K562 (cell line): ENCODE data around the gene SRM. TPM values are rescaled to one million over a fixed set of nuclear protein-coding genes. Genes with fewer than 3 reads are reported as not detected.

Experiments
- BRD9 ChIP-seq: fragments of 450-650 bp; IDR thresholded peaks from 2 replicates; pipeline ENCODE4 v1.6.1; 2018; ENCODE audit warnings: low read depth; ENCODE audit not compliant: partially characterized antibody
- ETV5 ChIP-seq: sonication (generic); formaldehyde crosslinking; IDR thresholded peaks from 2 replicates; pipeline ENCODE4 v1.4.0; 2020; ENCODE audit warnings: low read depth, mild to moderate bottlenecking, missing genetic modification reagents
- HDAC6 ChIP-seq: IDR thresholded peaks from 2 replicates; pipeline ENCODE4 v1.6.1; 2012; ENCODE audit warnings: low read depth, mild to moderate bottlenecking, control low read depth, inconsistent platforms, low read length, moderate library complexity
- NR3C1 ChIP-seq: sonication (generic); formaldehyde crosslinking; IDR thresholded peaks from 2 replicates; pipeline ENCODE4 v1.8.1; 2022; ENCODE audit warnings: missing genetic modification reagents
- PTRF ChIP-seq: fragments of 450-650 bp; IDR thresholded peaks from 2 replicates; pipeline ENCODE4 v1.6.1; 2016; ENCODE audit warnings: mild to moderate bottlenecking, missing genetic modification characterization, missing compliant biosample characterization
- THRAP3 ChIP-seq: fragments of 450-650 bp; IDR thresholded peaks from 2 replicates; pipeline ENCODE4 v1.6.1; 2016; ENCODE audit warnings: mild to moderate bottlenecking, inconsistent platforms, borderline replicate concordance
- TSC22D4 ChIP-seq: fragments of 450-650 bp; IDR thresholded peaks from 2 replicates; pipeline ENCODE4 v1.6.1; 2016; ENCODE audit warnings: missing genetic modification characterization, missing biosample characterization, control low read depth
- ZBTB40 ChIP-seq, 2 experiments: fragments of 450-650 bp in 1 of 2; sonication (generic) in 1 of 2; formaldehyde crosslinking in 1 of 2; IDR thresholded peaks; 2 replicates each; pipeline versions ENCODE4 v1.7.1 to v1.9.0; 2016 to 2022; ENCODE audit warnings: inconsistent platforms in 1 of 2, mild to moderate bottlenecking in 1 of 2, missing genetic modification reagents in 1 of 2
- ZNF24 ChIP-seq: fragments of 450-650 bp; IDR thresholded peaks from 2 replicates; pipeline ENCODE4 v1.6.1; 2016
- ZNF324 ChIP-seq: fragments of 250-450 bp; sonication (Bioruptor Pico); IDR thresholded peaks from 2 replicates; pipeline ENCODE4 v1.4.0; 2020; ENCODE audit warnings: mild to moderate bottlenecking
- ZNF407 ChIP-seq: fragments of 450-650 bp; IDR thresholded peaks from 2 replicates; pipeline ENCODE4 v1.6.1; 2016; ENCODE audit warnings: low read depth
- polyA plus RNA-seq, 8 experiments: library from polyadenylated mRNA; depleted of rRNA in 4 of 8; stranded (reverse) in 5 of 8; unstranded in 3 of 8; fragments of >200 nt; fragmentation: Nextera tagmentation in 2 of 8; fragmentation: Illumina TruSeq in 1 of 8; extraction: Ambion mirVana in 2 of 8; extraction: Trizol in 1 of 8; gene quantifications; 2 replicates each; pipeline versions ENCODE4 v1.2.1 to v1.2.3, GENCODE V29; 2011 to 2014; ENCODE audit warnings: inconsistent platforms in 1 of 8, missing spikeins in 1 of 8
- total RNA-seq, 7 experiments: library from RNA; depleted of rRNA in 6 of 7; stranded (reverse); fragments of >200 nt in 6 of 7; fragmentation: Illumina TruSeq in 2 of 7; extraction: Trizol in 2 of 7; gene quantifications; 2 replicates each; pipeline versions ENCODE4 v1.2.1 to v1.2.3, GENCODE V29; 2011 to 2021; ENCODE audit warnings: low replicate concordance in 1 of 7

Gene SRM
- total and polyA plus RNA-seq, 9 of the 15 experiments (the other 6 are each of a cell fraction or from before 2014, with no cell fraction given), result 23.9 to 373 (median 82.5) TPM

GRCh38 chr1:11037740-11038182, 22.1 kb downstream of the SRM start (continued):
- no peak for TF ChIP-seq ZBTB40 (IDR thresholded peaks at IDR 0.05)
- no peak for TF ChIP-seq ZBTB40 (CRISPR knock-in tag; IDR thresholded peaks at IDR 0.05)
- TF ChIP-seq ZNF407, result no peak
- no peak for TF ChIP-seq THRAP3
- TF ChIP-seq ZNF324 (CRISPR knock-in tag), result no peak
- no peak for TF ChIP-seq ZNF24
- 0 out of 2 replicates have a peak, but pooled peaks have one; percentile 30 for TF ChIP-seq ETV5 (CRISPR knock-in tag)
- TF ChIP-seq BRD9, result no peak
- TF ChIP-seq PTRF (tag), result no peak
- TF ChIP-seq TSC22D4 (tag), result no peak
- no peak for TF ChIP-seq HDAC6
- no peak for TF ChIP-seq NR3C1
